ENCODE data around the gene ZNF468. TPM values are rescaled to one million over a fixed set of nuclear protein-coding genes. Genes with fewer than 3 reads are reported as not detected.
"Not testable (repeated sequence)": the region's sequence is repeated elsewhere in the genome, so short reads cannot be mapped to it uniquely, and the experiment has no call there.

The ZNF468 gene
- total RNA-seq = 10 to 100 TPM in 2 of 3 donors, 1 to 10 TPM in 1; 8.3 to 10.5 (median 10.5) TPM

DNA sequence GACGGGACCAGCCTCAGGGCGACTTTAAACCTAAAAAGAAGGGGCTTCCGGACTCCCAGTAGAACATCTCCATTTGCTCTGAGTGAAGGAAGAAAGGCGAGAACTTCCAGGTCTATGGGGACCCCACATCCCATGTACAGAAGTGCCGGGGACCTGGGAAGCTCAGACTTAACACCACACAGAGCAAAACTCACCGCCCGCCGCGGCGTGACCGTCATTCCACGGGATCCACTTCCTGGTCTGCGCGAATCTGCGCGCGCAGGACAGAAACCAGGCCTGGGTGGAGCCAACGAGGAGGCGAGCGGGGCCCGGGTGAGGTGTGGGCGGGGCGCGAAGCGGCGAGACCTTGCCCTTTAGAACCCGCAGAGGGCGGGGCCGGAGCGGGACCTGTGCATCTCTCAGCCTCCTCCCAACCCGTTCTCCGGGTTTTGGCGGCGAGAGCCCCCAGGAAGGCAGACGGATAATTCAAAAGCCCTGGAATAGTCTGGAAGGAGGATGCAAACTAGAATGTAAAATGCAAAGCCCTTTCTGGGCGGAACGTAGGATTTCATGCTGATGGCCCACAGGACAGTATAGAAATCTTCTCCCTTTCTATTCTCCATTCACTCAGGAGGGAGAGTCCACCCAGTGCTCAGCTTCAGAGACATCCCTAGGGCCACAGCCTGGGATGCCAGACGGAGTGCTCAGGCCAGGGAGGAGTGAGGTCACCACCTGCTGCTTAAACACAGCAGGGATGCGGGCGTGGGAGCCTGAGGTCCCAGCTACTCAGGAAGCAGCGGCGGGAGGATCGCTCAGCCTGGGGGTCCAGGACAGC lies at the start of gene ZNF468:
TSS of gene ZNF468 (minus strand) at position 242 of the 814 bp plus-strand sequence. CDS start 3,347 bp downstream, outside the sequence.
- peaks cover 11% of the 10 kb centered on the region for H3K9me3 Mint-ChIP-seq
- H3K4me1 Mint-ChIP-seq (ENCODE audit: low read depth) = peaks cover 24% of the 10 kb centered on the region
- ATAC-seq (peak; percentile 99 to 100), DNase-seq (peak; percentile 64)
- H3K27me3 Mint-ChIP-seq (ENCODE audit: low read depth) = not testable (repeated sequence)
- peaks cover 31% of the 10 kb centered on the region for H3K36me3 Mint-ChIP-seq (ENCODE audit: insufficient read depth)
- peak within 1 kb of the TSS; percentile 91 for H3K4me3 Mint-ChIP-seq

DNA sequence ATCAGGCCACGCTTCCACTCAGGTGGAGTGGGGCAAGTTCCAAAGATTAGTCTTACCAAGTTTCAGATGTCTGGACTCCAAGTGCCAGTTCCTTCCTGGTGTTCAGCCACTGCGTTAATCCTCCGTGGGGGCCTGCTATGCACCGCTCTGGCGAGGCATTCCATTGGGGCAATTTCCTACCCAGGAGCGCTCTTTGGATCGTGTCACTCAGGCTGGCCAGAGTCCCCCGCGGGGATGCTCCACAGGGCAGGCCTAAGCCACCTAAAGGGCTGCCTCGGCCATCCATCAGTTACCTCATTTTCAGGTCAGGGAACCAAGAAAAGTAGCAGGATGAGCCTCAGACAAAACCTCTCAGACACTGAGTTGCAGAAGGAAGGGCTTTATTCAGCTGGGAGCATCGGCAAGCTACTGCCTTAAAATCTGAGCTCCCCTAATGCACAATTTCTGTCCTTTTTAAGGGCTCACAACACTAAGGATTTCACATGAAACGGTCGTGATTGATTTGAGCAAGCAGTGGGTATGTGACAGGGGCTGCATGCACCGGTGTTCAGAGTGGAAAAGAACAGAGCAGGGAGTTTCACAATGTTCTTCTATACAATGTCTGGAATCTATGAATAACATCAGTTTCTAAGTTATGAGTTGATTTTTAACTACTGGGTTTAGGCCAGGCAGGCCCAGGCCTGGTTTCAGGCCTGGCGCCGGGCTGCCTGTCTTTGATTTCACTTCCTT lies 46.8 kb upstream of the ZNF468 start:
- not testable (repeated sequence) for ATAC-seq; H3K4me3 Mint-ChIP-seq; H3K4me1 Mint-ChIP-seq (ENCODE audit: low read depth); H3K27me3 Mint-ChIP-seq (ENCODE audit: low read depth); DNase-seq
- peaks cover 28% of the 10 kb centered on the region for H3K9me3 Mint-ChIP-seq
- H3K36me3 Mint-ChIP-seq (ENCODE audit: insufficient read depth) = peaks cover 27% of the 10 kb centered on the region

DNA sequence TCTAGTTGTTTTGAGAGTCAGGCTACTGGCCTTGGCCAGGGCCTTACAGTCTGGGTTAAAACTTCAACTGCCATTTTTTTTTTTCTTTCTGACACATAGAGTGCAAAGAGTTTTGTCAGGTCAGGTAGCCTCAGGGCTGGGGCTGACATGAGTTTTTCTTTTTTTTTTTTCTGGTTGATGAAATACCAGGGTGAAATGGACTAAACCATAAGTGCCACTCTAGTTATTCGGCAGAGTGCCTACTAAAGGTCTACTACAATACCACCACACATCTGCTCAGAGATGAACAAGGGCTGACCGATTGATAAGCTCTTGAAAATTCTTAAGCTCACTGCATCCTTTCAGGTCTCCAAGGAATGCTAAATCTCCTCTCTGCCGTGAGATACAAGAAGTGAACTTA lies 44.4 kb upstream of the ZNF468 start:
- ATAC-seq = no peak
- DNase-seq = no peak
- H3K4me3 Mint-ChIP-seq = no peak overlapping the region
- peaks cover 19% of the 10 kb centered on the region for H3K9me3 Mint-ChIP-seq
- H3K4me1 Mint-ChIP-seq (ENCODE audit: low read depth) = peaks cover 6% of the 10 kb centered on the region
- no peaks in the 10 kb centered on the region for H3K27me3 Mint-ChIP-seq (ENCODE audit: low read depth)
- peaks cover 14% of the 10 kb centered on the region for H3K36me3 Mint-ChIP-seq (ENCODE audit: insufficient read depth)

DNA sequence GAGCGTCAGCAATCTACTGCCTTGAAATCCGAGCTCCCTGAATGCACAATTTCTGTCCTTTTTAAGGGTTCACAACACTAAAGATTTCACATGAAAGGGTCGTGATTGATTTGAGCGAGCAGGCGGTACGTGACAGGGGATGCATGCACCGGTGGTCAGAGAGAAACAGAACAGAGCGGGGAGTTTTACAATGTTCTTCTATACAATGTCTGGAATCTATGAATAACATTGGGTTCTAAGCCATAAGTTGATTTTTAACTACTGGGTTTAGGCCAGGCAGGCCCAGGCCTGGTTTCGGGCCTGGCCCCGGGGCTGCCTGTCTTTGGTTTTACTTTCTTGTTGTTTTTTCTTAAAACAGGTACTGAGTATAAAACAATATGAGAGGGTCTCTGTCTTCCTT lies 41.2 kb upstream of the ZNF468 start:
- H3K4me3 Mint-ChIP-seq = peak overlapping the region; percentile 35
- H3K27me3 Mint-ChIP-seq (ENCODE audit: low read depth); DNase-seq; ATAC-seq; H3K4me1 Mint-ChIP-seq (ENCODE audit: low read depth); H3K9me3 Mint-ChIP-seq: not testable (repeated sequence)
- H3K36me3 Mint-ChIP-seq (ENCODE audit: insufficient read depth) = peaks cover 16% of the 10 kb centered on the region

DNA sequence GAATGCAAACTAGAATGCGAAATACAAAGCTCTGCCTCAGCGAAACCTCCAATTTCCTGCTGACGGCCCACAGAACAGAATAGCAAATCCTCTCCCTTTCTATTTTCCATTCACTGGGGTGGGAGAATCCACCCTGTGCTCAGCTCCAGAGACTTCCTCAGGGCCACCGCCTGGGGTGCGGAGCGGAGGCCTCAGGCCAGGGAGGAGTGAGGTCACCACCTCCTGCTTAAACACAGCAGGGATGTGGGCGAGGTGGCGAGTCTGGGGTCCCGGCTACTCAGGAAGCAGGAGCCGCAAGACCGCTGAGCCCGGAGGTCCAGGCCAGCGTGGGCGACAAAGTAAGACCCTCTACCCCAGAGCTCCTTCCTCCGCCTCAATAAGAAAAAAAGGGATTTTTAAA lies 40.7 kb upstream of the ZNF468 start:
- H3K4me3 Mint-ChIP-seq = peak overlapping the region; percentile 90
- H3K9me3 Mint-ChIP-seq = peaks cover 8% of the 10 kb centered on the region
- peaks cover 19% of the 10 kb centered on the region for H3K36me3 Mint-ChIP-seq (ENCODE audit: insufficient read depth)
- DNase-seq (no peak), ATAC-seq (no peak)
- peaks cover 10% of the 10 kb centered on the region for H3K4me1 Mint-ChIP-seq (ENCODE audit: low read depth)
- H3K27me3 Mint-ChIP-seq (ENCODE audit: low read depth) = no peaks in the 10 kb centered on the region

DNA sequence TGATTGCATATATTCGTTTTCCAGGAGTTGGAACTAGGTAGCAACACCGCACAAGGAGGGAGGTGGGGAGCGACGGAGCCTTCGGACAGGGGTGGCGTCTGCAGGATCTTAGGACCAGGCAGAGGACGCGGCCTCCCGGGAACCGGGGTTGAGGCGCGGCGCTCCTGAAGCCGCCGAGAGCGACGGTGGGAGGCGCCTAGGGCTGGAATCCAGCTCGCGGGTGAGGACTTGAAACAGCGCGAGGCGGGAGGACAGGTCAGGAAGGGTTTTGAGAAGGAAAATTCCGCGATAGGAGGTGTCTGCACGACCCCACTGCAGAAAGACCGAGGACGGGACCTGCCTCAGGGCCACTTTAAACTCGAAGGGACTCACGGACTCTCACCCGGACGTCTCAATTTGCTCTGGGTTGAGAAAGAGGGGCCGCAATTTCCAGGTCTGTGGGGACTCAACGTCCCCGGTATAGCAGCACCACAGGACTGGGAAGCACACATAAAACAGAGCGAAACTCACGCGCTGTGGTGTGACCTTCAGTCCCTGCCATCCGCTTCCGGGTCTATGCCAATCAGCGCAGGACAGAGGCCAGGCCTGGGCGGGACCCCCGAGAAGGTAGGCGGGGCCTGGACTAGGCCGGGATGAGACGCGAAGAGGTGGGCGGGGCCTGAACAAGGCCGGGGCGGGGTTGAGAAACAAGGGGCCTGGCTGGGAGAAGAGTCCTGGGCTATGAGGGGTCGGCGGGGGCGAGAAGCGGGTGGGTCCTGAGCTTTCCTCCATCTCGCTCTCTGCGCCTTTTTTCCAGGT lies 39.9 kb upstream of the ZNF468 start, which contains the start of gene ZNF320:
TSS of gene ZNF320 (minus strand) at position 498 of the 798 bp plus-strand sequence. CDS start 7,380 bp downstream, outside the sequence.
- Mint-ChIP-seq H3K27me3 (ENCODE audit: low read depth) (no peaks in the 10 kb centered on the region), H3K36me3 (ENCODE audit: insufficient read depth) (peaks cover 26% of the 10 kb centered on the region), H3K4me1 (ENCODE audit: low read depth) (peaks cover 10% of the 10 kb centered on the region), H3K4me3 (peak within 1 kb of the TSS; percentile 90), H3K9me3 (peaks cover 8% of the 10 kb centered on the region)
- DNase-seq (peak; percentile 89), ATAC-seq (peak; percentile 100)

DNA sequence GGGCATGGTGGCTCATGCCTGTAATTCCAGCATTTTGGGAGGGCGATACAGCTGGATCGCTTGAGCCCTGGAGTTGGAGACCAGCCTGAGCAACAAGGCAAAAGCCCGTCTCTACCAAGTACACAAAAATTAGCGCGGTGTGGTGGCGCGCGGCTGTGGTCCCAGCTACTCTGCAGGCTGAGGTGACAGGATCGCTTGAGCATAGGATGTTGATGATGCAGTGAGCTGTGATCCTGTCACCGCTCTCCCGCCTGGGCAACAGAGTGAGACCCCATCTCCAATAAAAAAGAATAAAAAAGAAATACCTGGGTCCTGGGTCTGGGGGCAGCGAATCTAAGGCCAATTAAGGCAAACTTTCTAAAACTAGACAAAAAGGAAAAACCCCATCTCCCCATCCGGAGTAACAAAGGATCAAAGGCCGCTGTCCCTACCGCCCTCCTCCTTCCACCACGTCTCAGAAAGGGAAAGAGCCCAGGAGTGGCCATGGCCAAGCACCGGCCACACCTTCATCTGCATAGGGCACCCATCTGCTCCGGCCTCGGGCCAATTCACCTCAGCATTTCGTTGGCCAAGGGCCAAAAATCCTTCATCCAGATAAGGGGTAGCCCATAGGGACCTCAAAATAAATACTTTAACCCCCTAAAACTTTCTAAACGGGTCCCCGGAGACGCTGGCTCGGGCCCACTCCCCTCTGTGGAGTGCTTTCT lies 39.2 kb upstream of the ZNF468 start:
- Mint-ChIP-seq H3K4me1 (ENCODE audit: low read depth) (peaks cover 10% of the 10 kb centered on the region), H3K36me3 (ENCODE audit: insufficient read depth) (peaks cover 27% of the 10 kb centered on the region), H3K4me3 (peak overlapping the region; percentile 90), H3K27me3 (ENCODE audit: low read depth) (no peaks in the 10 kb centered on the region), H3K9me3 (peaks cover 8% of the 10 kb centered on the region)
- DNase-seq (no peak), ATAC-seq (no peak)

DNA sequence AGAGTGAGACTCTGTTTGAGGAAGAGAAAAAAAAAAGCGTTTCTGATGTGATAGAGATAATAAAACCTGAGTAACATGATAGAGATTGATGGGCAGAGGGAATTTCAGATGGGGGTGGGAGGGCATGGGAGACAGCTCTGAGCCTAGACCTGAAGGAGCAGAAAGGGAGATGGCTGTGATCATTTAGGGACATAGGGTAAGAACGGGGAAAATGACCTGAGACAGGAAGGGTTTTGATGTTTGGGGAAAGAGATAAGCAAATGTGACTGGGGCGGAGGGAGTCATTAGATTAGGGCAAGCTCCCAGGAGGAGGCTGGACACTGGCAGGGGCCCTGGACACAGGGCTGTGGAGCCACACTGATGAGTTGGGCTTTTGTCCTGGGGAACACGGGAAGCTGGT lies 33.9 kb upstream of the ZNF468 start:
- H3K9me3 Mint-ChIP-seq = peaks cover 11% of the 10 kb centered on the region
- H3K4me1 Mint-ChIP-seq (ENCODE audit: low read depth) = no peaks in the 10 kb centered on the region
- DNase-seq = no peak
- ATAC-seq = no peak
- no peak overlapping the region for H3K4me3 Mint-ChIP-seq
- H3K27me3 Mint-ChIP-seq (ENCODE audit: low read depth) = no peaks in the 10 kb centered on the region
- peaks cover 66% of the 10 kb centered on the region for H3K36me3 Mint-ChIP-seq (ENCODE audit: insufficient read depth)

DNA sequence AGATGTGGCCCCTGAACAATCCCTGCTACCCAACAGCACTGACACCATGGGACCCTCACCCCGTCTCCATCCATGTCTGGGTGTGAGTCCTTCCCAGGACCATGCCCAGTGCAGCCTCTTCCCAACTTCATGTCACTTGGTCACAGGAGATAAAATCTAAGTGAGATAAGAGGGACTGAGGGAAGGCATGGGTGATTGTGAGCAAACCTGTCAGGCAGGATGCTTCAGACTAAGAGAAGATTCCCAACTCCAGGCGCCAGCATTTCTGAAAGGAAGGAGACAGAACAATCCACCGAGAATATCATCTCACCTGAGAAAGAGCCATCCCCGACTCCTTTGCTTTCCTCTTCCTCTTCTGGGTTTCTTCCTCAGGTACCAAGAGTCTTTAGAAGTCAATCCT lies 32.5 kb upstream of the ZNF468 start:
- Mint-ChIP-seq H3K36me3 (ENCODE audit: insufficient read depth) (peaks cover 69% of the 10 kb centered on the region), H3K27me3 (ENCODE audit: low read depth) (no peaks in the 10 kb centered on the region), H3K4me1 (ENCODE audit: low read depth) (no peaks in the 10 kb centered on the region), H3K9me3 (peaks cover 12% of the 10 kb centered on the region), H3K4me3 (no peak overlapping the region)
- ATAC-seq (no peak), DNase-seq (no peak)

DNA sequence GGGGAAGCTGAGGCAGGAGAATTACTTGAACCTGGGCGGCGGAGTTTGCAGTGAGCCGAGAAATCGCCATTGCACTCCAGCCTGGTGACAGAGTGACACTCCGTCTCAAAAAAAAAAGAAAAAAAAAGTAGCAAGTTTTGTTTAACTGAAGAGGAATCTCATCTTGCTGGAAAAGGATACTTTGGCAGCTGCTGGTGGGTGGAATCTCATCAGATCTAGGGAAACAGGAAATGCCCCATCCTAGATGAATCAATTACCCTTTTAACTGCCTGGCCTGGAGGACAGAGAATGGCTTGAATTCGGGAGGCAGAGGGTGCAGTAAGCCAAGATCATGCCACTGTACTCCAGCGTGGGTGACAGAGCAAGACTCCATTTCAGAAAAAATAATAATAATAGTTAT lies 31.7 kb upstream of the ZNF468 start:
- ATAC-seq (no peak), DNase-seq (no peak)
- H3K27me3 Mint-ChIP-seq (ENCODE audit: low read depth) = no peaks in the 10 kb centered on the region
- H3K4me1 Mint-ChIP-seq (ENCODE audit: low read depth) = no peaks in the 10 kb centered on the region
- no peak overlapping the region for H3K4me3 Mint-ChIP-seq
- H3K9me3 Mint-ChIP-seq = peaks cover 18% of the 10 kb centered on the region
- H3K36me3 Mint-ChIP-seq (ENCODE audit: insufficient read depth) = peaks cover 70% of the 10 kb centered on the region

DNA sequence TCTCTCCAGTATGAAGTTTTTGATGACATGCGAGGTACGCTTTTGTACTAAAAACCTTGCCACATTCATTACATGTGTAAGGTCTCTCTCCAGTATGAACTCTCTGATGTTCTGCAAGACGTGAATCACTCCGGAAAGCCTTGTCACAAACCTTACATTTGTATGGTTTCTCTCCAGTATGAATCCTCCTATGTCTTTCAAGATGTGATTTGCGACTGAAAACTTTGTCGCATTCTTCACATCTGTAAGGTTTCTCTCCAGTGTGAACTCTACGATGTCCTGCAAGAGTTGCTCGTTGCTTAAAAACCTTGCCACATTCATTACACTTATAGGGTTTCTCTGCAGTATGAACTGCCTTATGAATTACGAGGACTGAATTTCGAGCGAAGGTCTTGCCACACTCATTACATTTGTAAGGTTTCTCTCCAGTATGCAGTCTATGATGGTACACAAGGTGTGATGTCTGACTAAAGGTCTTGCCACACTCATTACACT lies 23.5 kb upstream of the ZNF468 start:
- ATAC-seq (no peak), DNase-seq (no peak)
- H3K4me3 Mint-ChIP-seq = no peak overlapping the region
- H3K4me1 Mint-ChIP-seq (ENCODE audit: low read depth) = no peaks in the 10 kb centered on the region
- H3K27me3 Mint-ChIP-seq (ENCODE audit: low read depth) = no peaks in the 10 kb centered on the region
- H3K36me3 Mint-ChIP-seq (ENCODE audit: insufficient read depth) = peaks cover 56% of the 10 kb centered on the region
- peaks cover 52% of the 10 kb centered on the region for H3K9me3 Mint-ChIP-seq

DNA sequence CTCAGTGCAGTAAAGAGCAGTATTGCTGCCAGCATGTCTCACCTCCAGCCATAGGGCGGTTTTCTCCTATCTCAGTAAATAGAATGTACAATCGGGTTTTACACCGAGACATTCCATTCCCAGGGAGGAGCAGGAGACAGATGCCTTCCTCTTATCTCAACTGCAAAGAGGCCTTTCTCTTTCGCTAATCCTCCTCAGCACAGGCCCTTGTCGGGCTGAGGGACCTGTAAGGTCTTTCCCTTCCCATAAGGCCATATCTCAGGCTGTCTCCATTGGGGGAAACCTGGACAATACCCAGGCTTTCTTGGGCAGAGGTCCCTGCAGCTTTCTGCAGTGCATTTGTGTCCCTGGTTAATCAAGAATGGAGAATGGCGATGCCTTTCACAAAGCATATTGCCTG lies 15.6 kb upstream of the ZNF468 start:
- H3K4me1 Mint-ChIP-seq (ENCODE audit: low read depth) = not testable (repeated sequence)

DNA sequence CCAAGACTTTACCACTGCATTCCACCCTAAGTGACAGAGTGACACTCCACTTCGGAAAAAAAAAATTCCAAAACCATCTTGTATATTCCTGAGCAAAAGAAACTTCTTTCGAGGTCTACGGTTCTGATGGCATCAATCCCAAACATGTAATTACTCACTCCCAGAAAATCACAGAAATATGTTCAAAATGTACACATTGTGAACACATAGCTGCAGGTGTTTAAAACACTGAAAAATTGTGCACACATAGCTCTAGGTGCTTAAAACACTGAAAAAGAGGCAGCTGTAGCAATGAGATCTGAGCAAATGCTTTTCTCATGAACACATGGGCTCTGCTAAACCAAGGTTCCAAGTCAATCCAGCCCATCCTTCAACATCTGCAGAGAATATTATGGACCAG lies 14.0 kb upstream of the ZNF468 start:
- H3K36me3 Mint-ChIP-seq (ENCODE audit: insufficient read depth) = peaks cover 9% of the 10 kb centered on the region
- no peaks in the 10 kb centered on the region for H3K27me3 Mint-ChIP-seq (ENCODE audit: low read depth)
- H3K9me3 Mint-ChIP-seq = peaks cover 25% of the 10 kb centered on the region
- no peak overlapping the region for H3K4me3 Mint-ChIP-seq
- ATAC-seq (no peak), DNase-seq (no peak)
- H3K4me1 Mint-ChIP-seq (ENCODE audit: low read depth) = no peaks in the 10 kb centered on the region

More for the DNA sequence above, 15.6 kb upstream of the ZNF468 start:
- DNase-seq; ATAC-seq; H3K27me3 Mint-ChIP-seq (ENCODE audit: low read depth); H3K4me3 Mint-ChIP-seq: not testable (repeated sequence)
- H3K9me3 Mint-ChIP-seq = peaks cover 29% of the 10 kb centered on the region
- peaks cover 13% of the 10 kb centered on the region for H3K36me3 Mint-ChIP-seq (ENCODE audit: insufficient read depth)

All from activated T-cell treated with anti-CD3 and anti-CD28 coated beads, Interleukin-2, amount 50 U/mL, for 4 hours (primary cell).